Activated CD8-positive, alpha-beta memory T cell treated with anti-CD3 and anti-CD28 coated beads, Interleukin-2, amount 50 U/mL, for 48 hours (primary cell): Measurements from ENCODE around the gene SIPA1L3.

Experiments used
- DNase-seq: peaks from one replicate; pipeline ENCODE4 v3.0.0-alpha.2; 2020

The SIPA1L3 gene

GRCh38 chr19:37950471-37951175, 43.6 kb downstream of the SIPA1L3 start:
- DNase-seq: no peak

GRCh38 chr19:37951816-37952210, 44.8 kb downstream of the SIPA1L3 start:
- no peak for DNase-seq

GRCh38 chr19:37953171-37953917, 46.3 kb downstream of the SIPA1L3 start:
- no peak for DNase-seq

- DNase-seq: no peak
Measured at GRCh38 chr19:37953918-37954303, 46.9 kb downstream of the SIPA1L3 start.

GRCh38 chr19:37954421-37954874, 47.4 kb downstream of the SIPA1L3 start:
- no peak for DNase-seq

DNA sequence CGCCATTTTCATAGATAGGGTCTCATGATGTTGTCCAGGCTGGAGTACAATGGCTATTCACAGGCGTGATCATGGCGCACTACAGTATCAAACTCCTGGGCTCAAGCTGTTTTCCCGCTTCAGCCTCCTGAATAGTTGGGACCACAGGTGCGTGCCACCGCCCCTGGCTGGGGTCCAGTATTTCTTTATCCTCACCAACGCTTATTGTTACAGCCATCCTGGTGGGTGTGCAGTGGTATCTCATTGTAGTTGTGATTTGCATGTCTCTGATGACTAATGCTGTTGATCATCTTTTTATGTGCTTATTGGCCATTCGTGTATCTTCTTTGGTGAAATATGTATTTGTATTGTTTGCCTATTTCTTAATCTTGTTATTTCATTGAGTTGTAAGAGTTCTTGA, 49.0 kb downstream of the SIPA1L3 start:
- no peak for DNase-seq

GRCh38 chr19:37957176-37957575, 50.2 kb downstream of the SIPA1L3 start:
- no peak for DNase-seq

DNA sequence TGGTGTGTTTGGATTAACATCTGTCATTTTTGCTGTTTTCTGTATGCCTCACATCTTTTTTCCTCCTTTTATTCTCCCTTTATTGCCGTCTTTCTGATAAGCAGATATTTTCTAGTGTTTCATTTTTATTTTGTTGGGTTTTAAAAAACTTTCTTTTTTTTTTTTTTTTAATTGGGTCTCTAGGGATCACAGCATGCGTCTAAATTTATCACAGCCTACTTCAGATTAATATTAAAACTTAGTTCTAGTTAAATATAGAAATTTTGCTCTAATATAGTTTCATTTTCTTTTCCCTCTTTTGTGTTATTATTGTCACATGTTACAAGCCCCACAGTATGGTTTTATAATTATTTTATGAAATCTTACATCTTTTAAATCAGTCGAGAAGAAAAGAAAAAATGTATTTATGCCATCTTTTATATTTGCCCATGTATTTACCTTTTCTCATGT, 52.7 kb downstream of the SIPA1L3 start:
- DNase-seq: no peak

- no peak for DNase-seq
Measured at GRCh38 chr19:37961198-37961597, 54.2 kb downstream of the SIPA1L3 start.

DNA sequence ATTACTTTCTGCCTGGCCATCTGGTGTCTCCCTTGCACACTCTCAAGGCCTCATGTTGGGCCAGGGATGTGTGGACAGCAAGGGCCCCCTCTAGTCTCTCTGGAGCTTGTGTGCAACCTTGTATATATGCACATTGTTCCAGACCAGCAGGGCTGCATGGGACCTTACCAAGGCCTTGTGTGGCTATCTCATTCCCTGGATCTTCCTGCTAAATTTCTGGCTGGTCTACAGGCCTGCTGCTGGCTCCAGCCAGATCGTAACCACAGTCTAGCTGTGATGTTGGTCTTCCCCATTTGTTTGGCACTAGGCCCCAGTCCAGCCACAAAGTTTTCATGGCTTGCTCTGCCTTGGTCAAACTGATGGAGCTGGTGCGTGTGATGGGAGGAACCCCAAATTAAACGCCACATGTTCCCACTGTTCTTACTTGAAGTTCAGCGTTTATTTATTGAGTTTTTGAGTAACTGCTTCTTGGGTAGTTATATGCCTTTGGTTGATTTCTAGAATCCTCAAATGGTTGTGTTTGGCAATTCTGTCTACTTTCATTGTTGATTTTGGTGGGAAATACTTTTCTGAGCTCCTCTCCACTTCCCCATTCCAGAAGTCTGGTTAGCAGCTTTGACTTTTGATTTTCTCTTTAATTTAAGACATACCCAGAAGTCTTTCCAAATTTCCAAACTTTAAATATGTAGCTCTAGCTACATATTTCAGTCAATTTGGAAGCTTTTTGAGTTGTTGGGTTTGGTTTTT, 56.4 kb downstream of the SIPA1L3 start:
- no peak for DNase-seq

DNA sequence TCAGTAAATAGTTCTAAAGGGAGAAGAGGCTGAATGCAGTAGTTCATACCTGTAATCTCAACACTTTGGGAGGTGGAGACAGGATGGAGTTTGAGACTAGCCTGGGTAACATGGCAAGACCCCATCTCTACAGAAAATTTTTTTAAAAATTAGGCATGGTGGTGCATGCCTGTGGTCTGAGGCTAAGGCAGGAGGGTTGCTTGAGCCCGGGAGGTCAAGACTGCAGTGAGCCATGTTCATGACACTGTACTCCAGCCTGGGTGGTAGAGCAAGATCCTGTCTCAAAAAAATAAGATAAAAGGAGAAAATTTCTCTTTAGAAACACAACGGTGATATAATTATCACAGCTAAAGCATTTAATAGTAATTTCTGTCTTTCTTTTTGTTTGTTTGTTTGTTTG, 57.1 kb downstream of the SIPA1L3 start:
- no peak for DNase-seq

DNA sequence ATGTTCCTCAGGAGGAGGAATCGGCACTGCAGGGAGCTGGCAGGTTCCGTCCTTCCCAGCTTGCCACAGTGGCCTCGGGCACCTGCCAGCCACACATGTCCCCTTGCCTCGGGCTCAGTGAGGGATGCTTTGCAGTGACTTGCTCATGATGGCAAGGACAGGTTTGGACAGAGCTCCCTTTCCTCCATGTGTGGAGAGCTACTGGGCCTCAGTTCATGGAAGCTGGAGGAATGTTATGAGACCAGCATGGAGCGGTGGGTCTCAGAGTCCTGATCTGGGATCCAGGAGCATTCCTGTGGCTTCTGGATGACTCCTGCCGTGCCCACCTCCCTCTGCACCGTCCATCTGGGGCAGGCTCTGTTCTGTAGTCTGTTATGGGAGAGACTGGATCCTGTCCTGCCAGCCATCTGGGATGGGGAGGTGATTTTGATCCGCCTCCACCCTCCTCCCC, 59.2 kb downstream of the SIPA1L3 start:
- no peak for DNase-seq

DNA sequence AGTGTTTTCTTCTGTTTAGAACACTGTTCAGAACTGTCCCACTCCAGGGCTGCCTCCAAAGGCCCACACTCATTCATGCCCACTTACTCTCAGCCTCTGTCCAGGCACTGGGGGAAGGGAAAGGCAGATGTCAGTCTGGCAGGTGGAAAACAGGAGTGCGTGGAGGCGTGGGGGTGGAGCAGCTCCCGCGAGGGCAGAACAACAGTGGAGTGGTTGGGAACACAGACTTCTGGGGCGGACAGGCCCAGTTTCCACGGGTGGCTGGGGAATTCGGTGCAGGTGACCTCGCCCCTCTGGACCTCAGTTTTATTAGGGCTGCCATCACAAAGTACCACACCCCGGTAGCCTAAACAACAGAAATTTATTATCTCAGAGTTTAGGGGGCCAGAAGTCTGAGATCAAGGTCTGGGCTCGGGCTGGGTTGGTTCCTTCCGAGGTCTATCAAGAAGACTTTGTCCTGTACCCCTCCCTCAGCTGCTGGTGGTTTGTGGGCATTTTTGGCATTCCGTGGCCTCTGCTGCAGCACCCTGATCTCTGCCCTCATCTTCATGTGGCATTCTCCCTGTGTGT, 59.7 kb downstream of the SIPA1L3 start:
- no peak for DNase-seq

DNA sequence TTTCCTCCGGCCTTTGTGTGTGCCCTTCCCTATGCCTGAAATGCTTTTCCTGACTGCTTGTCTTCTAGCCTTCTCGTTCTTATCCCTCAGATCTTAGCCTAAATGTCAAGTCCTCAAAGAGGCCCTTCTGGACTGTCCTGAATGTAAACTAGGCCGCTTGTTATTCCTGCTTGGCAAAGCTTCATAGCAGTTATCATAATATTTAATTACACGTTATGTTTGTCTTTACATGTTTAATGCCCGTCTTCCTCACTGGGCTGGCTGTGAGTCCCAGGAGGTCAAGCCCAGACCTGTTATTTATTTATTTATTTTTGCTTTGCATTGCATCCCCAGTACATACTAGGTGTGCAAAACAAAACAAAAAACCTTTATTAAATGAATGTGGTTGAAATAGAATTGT, 62.7 kb downstream of the SIPA1L3 start:
- DNase-seq: no peak

DNA sequence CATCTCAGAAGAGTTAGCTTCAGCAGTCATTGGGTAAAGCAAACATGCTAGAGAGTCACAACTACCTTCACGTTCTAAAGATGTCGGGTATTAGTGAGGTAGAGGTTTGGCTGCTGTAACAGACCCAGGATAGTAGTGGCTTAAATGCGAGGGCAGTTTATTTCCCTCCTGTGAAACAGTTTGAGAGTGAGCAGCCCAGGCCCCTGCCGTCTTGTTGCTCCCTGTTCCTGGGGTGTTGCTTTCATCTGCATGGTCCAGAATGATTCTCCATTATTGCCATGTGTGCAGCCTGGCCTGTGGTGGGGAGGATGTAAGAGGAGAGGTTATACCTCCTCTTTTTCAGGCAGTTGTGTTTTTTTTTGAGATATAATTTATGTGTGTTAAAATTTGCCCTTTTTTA, 63.7 kb downstream of the SIPA1L3 start:
- no peak for DNase-seq

DNA sequence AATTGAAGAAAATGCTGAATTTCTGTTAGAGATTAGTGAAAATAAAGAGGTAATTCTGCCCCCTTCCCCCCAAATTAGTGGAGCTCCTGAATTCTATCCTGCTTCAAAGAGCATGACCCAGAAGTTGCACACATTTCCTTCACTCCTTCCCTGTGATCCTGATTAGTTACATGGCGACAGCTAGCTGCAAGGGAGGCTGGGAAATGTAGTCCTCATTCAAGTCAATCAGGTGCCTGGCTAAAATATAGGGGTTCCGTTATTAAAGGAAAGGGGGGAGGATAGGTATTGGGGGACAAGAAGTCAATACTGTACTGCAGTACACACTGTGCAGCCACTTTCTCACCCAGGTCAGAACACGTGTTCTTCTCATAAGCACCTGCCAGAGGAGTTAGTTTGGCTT, 65.8 kb downstream of the SIPA1L3 start:
- DNase-seq: no peak

DNA sequence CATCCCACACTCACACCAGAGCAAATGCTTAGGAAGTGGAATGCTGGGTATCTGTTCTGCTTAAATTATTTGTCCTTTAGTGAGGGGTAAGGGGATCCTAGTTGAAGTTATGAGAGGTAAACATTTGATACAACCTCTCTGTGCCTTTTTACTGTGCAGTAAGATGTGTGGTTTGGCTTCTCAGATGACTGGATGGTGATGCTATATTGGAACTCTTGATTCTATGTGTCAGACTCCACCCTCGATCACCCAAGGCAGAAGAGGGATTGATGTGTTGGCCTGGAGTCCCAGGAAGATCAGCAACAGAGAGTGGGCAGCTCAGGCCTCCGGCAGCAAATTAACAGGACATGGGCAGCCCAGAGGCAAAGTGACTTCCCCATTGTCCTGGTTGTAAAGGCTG, 66.7 kb downstream of the SIPA1L3 start:
- no peak for DNase-seq

DNA sequence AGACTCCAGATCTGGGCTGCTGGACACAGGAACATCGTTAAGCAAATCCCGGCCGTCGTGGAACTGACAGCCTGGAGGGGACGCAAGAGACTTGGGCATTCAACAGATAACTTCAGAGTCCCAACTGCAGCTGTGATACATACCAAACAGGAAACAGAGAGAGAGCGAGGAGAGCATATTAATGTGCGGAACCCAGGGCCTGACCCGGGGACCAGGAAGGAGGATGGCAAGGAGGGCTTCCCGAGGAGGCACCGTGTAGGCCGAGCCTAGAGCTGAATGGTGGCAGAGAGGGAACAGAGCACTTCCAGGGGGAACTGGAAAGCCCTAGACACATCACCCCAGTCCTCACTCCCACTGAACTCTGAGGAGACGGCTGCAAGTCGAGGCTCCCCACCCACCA, 68.1 kb downstream of the SIPA1L3 start:
- no peak for DNase-seq

GRCh38 chr19:37975596-37976515, 68.8 kb downstream of the SIPA1L3 start:
- no peak for DNase-seq

DNA sequence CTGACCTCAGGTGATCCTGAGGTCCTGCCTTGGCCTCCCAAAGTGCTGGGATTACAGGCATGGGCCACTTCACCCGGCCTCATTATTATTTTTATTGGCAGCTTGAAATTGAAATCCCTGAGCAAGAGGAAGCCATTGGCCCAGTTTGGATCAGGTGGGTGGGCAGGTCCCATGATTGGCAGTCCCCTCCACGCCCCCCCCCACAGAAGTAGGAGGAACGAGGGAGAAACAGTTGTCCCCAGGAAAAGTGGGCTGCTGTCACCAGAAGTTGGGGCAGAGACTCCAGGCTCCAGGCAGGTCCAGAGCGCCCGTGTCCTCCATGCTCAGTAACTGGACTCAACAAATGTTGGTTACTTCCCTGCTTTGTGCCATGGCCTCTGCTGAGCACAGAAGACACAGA, 70.4 kb downstream of the SIPA1L3 start:
- no peak for DNase-seq

DNA sequence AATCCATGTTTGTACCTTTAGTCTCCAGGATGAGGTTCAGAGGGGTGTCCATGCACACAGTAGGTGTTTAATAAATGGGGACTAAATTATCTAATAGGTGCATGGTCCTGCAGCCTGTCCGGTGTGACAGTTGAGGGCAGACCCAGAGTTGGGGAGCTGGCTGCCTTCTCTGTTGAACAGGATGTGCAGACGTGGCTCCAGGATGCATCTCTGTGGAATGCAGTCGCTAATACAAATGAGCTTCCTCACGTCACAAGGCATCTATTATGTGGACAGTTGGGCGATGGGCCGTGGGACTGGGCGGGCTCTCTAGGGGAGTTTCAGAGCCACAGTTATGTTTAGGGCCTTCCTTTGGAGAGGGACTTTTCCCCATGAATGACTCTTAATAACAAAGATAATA, 71.0 kb downstream of the SIPA1L3 start:
- DNase-seq: no peak

DNA sequence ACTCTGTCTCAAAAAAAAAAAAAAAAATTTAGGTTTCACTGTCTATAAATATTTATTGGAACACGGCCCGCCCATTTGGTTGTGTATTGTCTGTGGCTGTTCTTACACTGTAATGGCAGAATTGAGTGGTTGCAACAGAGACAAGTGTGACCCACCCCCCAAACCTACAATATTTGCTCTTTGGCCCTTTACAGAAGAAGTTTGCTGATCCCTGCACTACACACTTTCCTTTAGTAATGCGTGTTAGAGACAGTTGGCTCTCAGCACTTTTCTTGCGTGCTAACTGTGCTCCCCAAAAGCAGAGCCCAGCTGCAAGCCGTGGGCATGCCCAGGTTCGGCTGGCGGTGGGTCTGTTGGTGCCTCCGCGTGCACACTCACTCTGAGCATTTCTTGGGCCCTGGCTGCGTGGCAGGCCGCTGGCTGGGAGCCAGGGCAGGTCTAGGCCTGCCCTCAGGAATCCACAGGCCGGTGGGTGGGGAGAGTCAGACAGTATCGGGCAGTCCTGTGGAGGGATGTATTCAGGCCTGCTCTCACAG, 72.6 kb downstream of the SIPA1L3 start:
- DNase-seq: no peak
